Suprapubic skin (tissue), 4 donors: ENCODE results near the gene GANC.

Experiments used
- EP300 ChIP-seq: sonication (generic); formaldehyde crosslinking; IDR thresholded peaks from one replicate; pipeline ENCODE4 v1.6.1; 2017; ENCODE audit warnings: antibody characterized with exemption
- POLR2A ChIP-seq, 2 donors: fragments of 450-650 bp; IDR thresholded peaks; one replicate each; pipeline ENCODE4 v1.6.1; 2017; ENCODE audit warnings: antibody characterized with exemption in 2 of 2, mild to moderate bottlenecking in 2 of 2, moderate library complexity in 2 of 2
- POLR2AphosphoS5 ChIP-seq, 3 donors: sonication (generic); formaldehyde crosslinking; IDR thresholded peaks; one replicate each; pipeline ENCODE4 v1.6.1; 2017; ENCODE audit warnings: antibody characterized with exemption in 3 of 3

- no peak for TF ChIP-seq POLR2A (IDR thresholded peaks at IDR 0.05)
- no peak for TF ChIP-seq EP300
- no peak for TF ChIP-seq POLR2AphosphoS5 (IDR thresholded peaks at IDR 0.05)
These were observed 56.2 kb downstream of the GANC start for GRCh38 chr15:42329161-42329560.
